ENCODE results near the gene MRPS27.

DNA sequence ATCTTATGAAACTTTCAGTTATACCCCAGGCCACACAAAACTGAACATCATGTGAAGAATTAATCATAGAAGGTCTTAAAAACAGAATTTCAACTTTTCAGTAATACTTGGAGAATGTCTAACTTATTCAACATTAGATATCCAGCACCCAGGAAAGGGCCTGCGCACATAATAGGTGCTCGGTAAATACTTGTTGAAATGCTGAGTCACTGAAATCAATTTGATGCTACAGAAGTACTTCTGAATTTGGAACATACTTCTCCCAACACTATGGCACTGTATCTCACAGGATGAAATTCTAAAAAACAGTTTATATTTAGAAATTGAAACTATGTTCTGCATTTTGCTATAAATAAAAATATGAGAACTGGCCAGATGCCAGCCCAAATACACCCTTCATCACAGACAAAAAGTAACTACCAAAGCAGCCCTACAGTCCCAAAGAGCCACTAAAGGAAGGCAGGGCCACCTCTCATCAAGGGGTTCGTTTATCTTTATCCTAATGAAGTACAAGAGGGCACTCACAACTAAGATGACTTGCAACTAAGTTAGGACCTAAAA, 26.5 kb downstream of the MRPS27 start:
- TF ChIP-seq, protein P1, sequence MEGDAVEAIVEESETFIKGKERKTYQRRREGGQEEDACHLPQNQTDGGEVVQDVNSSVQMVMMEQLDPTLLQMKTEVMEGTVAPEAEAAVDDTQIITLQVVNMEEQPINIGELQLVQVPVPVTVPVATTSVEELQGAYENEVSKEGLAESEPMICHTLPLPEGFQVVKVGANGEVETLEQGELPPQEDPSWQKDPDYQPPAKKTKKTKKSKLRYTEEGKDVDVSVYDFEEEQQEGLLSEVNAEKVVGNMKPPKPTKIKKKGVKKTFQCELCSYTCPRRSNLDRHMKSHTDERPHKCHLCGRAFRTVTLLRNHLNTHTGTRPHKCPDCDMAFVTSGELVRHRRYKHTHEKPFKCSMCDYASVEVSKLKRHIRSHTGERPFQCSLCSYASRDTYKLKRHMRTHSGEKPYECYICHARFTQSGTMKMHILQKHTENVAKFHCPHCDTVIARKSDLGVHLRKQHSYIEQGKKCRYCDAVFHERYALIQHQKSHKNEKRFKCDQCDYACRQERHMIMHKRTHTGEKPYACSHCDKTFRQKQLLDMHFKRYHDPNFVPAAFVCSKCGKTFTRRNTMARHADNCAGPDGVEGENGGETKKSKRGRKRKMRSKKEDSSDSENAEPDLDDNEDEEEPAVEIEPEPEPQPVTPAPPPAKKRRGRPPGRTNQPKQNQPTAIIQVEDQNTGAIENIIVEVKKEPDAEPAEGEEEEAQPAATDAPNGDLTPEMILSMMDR (conservative IDR thresholded peaks at IDR 0.05; ENCODE audit: low read depth, low read length): no peak
- TF ChIP-seq EZH2 (IDR thresholded peaks at IDR 0.05; ENCODE audit: borderline replicate concordance, low read depth, low read length, poor library complexity, severe bottlenecking): no peak

Data from A673 (cell line).